ENCODE results near the gene PPOX. TPM values are rescaled to one million over a fixed set of nuclear protein-coding genes. Genes with fewer than 3 reads are reported as not detected.

PPOX gene
- total RNA-seq, 2 experiments from 2014 or later = 33.6 to 40.7 TPM

- H3K4me3 Mint-ChIP-seq = no peak overlapping the region
- no peaks in the 10 kb centered on the region for H3K9me3 Mint-ChIP-seq
- H3K27me3 Mint-ChIP-seq = no peaks in the 10 kb centered on the region
- ChIA-PET CTCF (interaction anchor here (0.6 to 1.5 kb wide), 6 partner anchors 12 to 34 kb away, joined by 3 to 7 read pairs (median 4); partner anchors contain the start of gene PPOX), POLR2A (interaction anchor here (0.9 kb wide), 1 partner anchor 22 kb away, joined by 3 read pairs; the partner anchor contains the start of gene UFC1)
- H3K36me3 Mint-ChIP-seq (ENCODE audit: low read depth) = peaks cover 38% of the 10 kb centered on the region
- no peak overlapping the region for H3K27ac Mint-ChIP-seq
- DNase-seq = no peak
- H3K4me1 Mint-ChIP-seq = peaks cover 53% of the 10 kb centered on the region
Measured at GRCh38 chr1:161131523-161132409, 34.5 kb upstream of the PPOX start.

- ChIA-PET POLR2A (interaction anchor here (0.6 kb wide), 1 partner anchor 17 kb away, joined by 3 read pairs; no protein-coding TSS in a partner anchor), CTCF (interaction anchor here (0.6 to 1.7 kb wide), 12 partner anchors 11 to 93 kb away, joined by 3 to 7 read pairs (median 5); partner anchors contain the start of genes NIT1, PFDN2, PPOX and TOMM40L)
- Mint-ChIP-seq H3K4me3 (no peak within 1 kb of the TSS), H3K36me3 (ENCODE audit: low read depth) (peaks cover 32% of the 10 kb centered on the region), H3K27ac (no peak within 1 kb of the TSS), H3K9me3 (no peaks in the 10 kb centered on the region), H3K27me3 (no peaks in the 10 kb centered on the region), H3K4me1 (peaks cover 49% of the 10 kb centered on the region)
- peak; percentile 93 for DNase-seq
Measured at GRCh38 chr1:161132410-161133219, 33.6 kb upstream of the PPOX start, which contains the start of gene DEDD. TSS of gene DEDD (minus strand) at chr1:161132667. CDS start at chr1:161124462, 8,205 bp downstream.

- CTCF ChIA-PET = interaction anchor here (0.6 to 1.7 kb wide), 13 partner anchors 12 to 92 kb away, joined by 3 to 7 read pairs (median 5); partner anchors contain the start of genes NIT1, PFDN2, PPOX and TOMM40L
- POLR2A ChIA-PET = interaction anchor here (0.6 kb wide), 1 partner anchor 16 kb away, joined by 3 read pairs; no protein-coding TSS in a partner anchor
- no peak overlapping the region for H3K4me3 Mint-ChIP-seq
- H3K27ac Mint-ChIP-seq = no peak overlapping the region
- no peaks in the 10 kb centered on the region for H3K9me3 Mint-ChIP-seq
- H3K4me1 Mint-ChIP-seq = peaks cover 43% of the 10 kb centered on the region
- H3K36me3 Mint-ChIP-seq (ENCODE audit: low read depth) = peaks cover 28% of the 10 kb centered on the region
- no peaks in the 10 kb centered on the region for H3K27me3 Mint-ChIP-seq
- no peak for DNase-seq
Measured at GRCh38 chr1:161133220-161133740, 32.9 kb upstream of the PPOX start.

- Mint-ChIP-seq H3K9me3 (no peaks in the 10 kb centered on the region), H3K36me3 (ENCODE audit: low read depth) (peaks cover 4% of the 10 kb centered on the region), H3K4me3 (no peak overlapping the region), H3K4me1 (peaks cover 13% of the 10 kb centered on the region), H3K27me3 (no peaks in the 10 kb centered on the region), H3K27ac (no peak overlapping the region)
- POLR2A ChIA-PET = no interaction called here
- CTCF ChIA-PET = interaction anchor here (0.6 to 1.3 kb wide), 7 partner anchors 9 to 147 kb away, joined by 3 to 6 read pairs (median 4); partner anchors contain the start of genes ARHGAP30 and PPOX
- no peak for DNase-seq
Measured at GRCh38 chr1:161137881-161138280, 28.3 kb upstream of the PPOX start.

GRCh38 chr1:161138431-161138830 is 27.8 kb upstream of the PPOX start:
- Mint-ChIP-seq H3K4me3 (no peak overlapping the region), H3K36me3 (ENCODE audit: low read depth) (peaks cover 4% of the 10 kb centered on the region), H3K27ac (peak overlapping the region; percentile 58), H3K27me3 (no peaks in the 10 kb centered on the region), H3K4me1 (peaks cover 13% of the 10 kb centered on the region), H3K9me3 (no peaks in the 10 kb centered on the region)
- DNase-seq = no peak
- ChIA-PET POLR2A (interaction anchor here (0.6 kb wide), 1 partner anchor 68 kb away, joined by 5 read pairs; no protein-coding TSS in a partner anchor), CTCF (interaction anchor here (0.7 to 1.3 kb wide), 6 partner anchors 9 to 69 kb away, joined by 3 to 6 read pairs (median 4); partner anchors contain the start of genes ARHGAP30 and PPOX)

GRCh38 chr1:161139766-161140165 is 26.5 kb upstream of the PPOX start:
- H3K27ac Mint-ChIP-seq = peak overlapping the region; percentile 13
- CTCF ChIA-PET = interaction anchor here (0.6 to 0.9 kb wide), 4 partner anchors 8 to 372 kb away, joined by 3 to 5 read pairs (median 4); no protein-coding TSS in a partner anchor
- DNase-seq = peak; percentile 58
- no peaks in the 10 kb centered on the region for H3K27me3 Mint-ChIP-seq
- H3K36me3 Mint-ChIP-seq (ENCODE audit: low read depth) = peaks cover 4% of the 10 kb centered on the region
- H3K9me3 Mint-ChIP-seq = no peaks in the 10 kb centered on the region
- H3K4me3 Mint-ChIP-seq = no peak overlapping the region
- POLR2A ChIA-PET = no interaction called here
- H3K4me1 Mint-ChIP-seq = peaks cover 13% of the 10 kb centered on the region

GRCh38 chr1:161140755-161141400 is 25.3 kb upstream of the PPOX start:
- no peak overlapping the region for H3K27ac Mint-ChIP-seq
- ChIA-PET POLR2A (interaction anchor here (0.7 kb wide), 1 partner anchor 14 kb away, joined by 3 read pairs; no protein-coding TSS in a partner anchor), CTCF (interaction anchor here (0.9 to 1.3 kb wide), 6 partner anchors 12 to 306 kb away, joined by 3 to 4 read pairs (median 3); no protein-coding TSS in a partner anchor)
- H3K4me3 Mint-ChIP-seq = no peak overlapping the region
- peaks cover 8% of the 10 kb centered on the region for H3K4me1 Mint-ChIP-seq
- no peak for DNase-seq
- H3K9me3 Mint-ChIP-seq = no peaks in the 10 kb centered on the region
- no peaks in the 10 kb centered on the region for H3K27me3 Mint-ChIP-seq
- peaks cover 2% of the 10 kb centered on the region for H3K36me3 Mint-ChIP-seq (ENCODE audit: low read depth)

GRCh38 chr1:161145832-161146231 is 20.4 kb upstream of the PPOX start:
- ChIA-PET CTCF (interaction anchor here (0.6 to 1.5 kb wide), 3 partner anchors 12 to 48 kb away, joined by 3 to 5 read pairs (median 4); partner anchors contain the start of gene KLHDC9), POLR2A (no interaction called here)
- H3K36me3 Mint-ChIP-seq (ENCODE audit: low read depth) = no peaks in the 10 kb centered on the region
- H3K27ac Mint-ChIP-seq = no peak overlapping the region
- H3K27me3 Mint-ChIP-seq = no peaks in the 10 kb centered on the region
- H3K9me3 Mint-ChIP-seq = no peaks in the 10 kb centered on the region
- no peaks in the 10 kb centered on the region for H3K4me1 Mint-ChIP-seq
- DNase-seq = no peak
- H3K4me3 Mint-ChIP-seq = no peak overlapping the region

GRCh38 chr1:161153176-161153575 is 13.1 kb upstream of the PPOX start:
- H3K4me3 Mint-ChIP-seq = peak overlapping the region; percentile 90
- CTCF ChIA-PET = interaction anchor here (0.7 to 3.1 kb wide), 4 partner anchors 12 to 24 kb away, joined by 3 to 17 read pairs (median 8); partner anchors contain the start of genes B4GALT3 and PPOX
- H3K9me3 Mint-ChIP-seq = no peaks in the 10 kb centered on the region
- POLR2A ChIA-PET = interaction anchor here (1.0 kb wide), 1 partner anchor 22 kb away, joined by 3 read pairs; no protein-coding TSS in a partner anchor
- H3K27me3 Mint-ChIP-seq = no peaks in the 10 kb centered on the region
- peak overlapping the region; percentile 100 for H3K27ac Mint-ChIP-seq
- H3K4me1 Mint-ChIP-seq = peaks cover 27% of the 10 kb centered on the region
- DNase-seq = no peak
- H3K36me3 Mint-ChIP-seq (ENCODE audit: low read depth) = peaks cover 22% of the 10 kb centered on the region

GRCh38 chr1:161153682-161154337 is 12.4 kb upstream of the PPOX start, which contains the start of gene UFC1:
TSS of gene UFC1 (plus strand) at chr1:161153978. CDS start at chr1:161153998, 20 bp downstream.
- H3K9me3 Mint-ChIP-seq = no peaks in the 10 kb centered on the region

GRCh38 chr1:161157867-161158266 is 8.4 kb upstream of the PPOX start:
- peak overlapping the region; percentile 91 for H3K4me3 Mint-ChIP-seq
- no peaks in the 10 kb centered on the region for H3K9me3 Mint-ChIP-seq
- H3K4me1 Mint-ChIP-seq = peaks cover 63% of the 10 kb centered on the region
- H3K36me3 Mint-ChIP-seq (ENCODE audit: low read depth) = peaks cover 50% of the 10 kb centered on the region
- no peak for DNase-seq
- no peaks in the 10 kb centered on the region for H3K27me3 Mint-ChIP-seq
- POLR2A ChIA-PET = no interaction called here
- CTCF ChIA-PET = interaction anchor here (0.6 to 2.2 kb wide), 10 partner anchors 8 to 200 kb away, joined by 3 to 14 read pairs (median 3); partner anchors contain the start of genes B4GALT3, DEDD and PPOX
- peak overlapping the region; percentile 92 for H3K27ac Mint-ChIP-seq

More at GRCh38 chr1:161153682-161154337, 12.4 kb upstream of the PPOX start, which contains the start of gene UFC1:
- peak; percentile 90 for DNase-seq
- H3K4me1 Mint-ChIP-seq = peaks cover 34% of the 10 kb centered on the region
- H3K4me3 Mint-ChIP-seq = peak within 1 kb of the TSS; percentile 90
- H3K36me3 Mint-ChIP-seq (ENCODE audit: low read depth) = peaks cover 27% of the 10 kb centered on the region
- peak within 1 kb of the TSS; percentile 100 for H3K27ac Mint-ChIP-seq
- ChIA-PET POLR2A (interaction anchor here (1.0 kb wide), 1 partner anchor 22 kb away, joined by 3 read pairs; no protein-coding TSS in a partner anchor), CTCF (interaction anchor here (0.6 to 3.1 kb wide), 5 partner anchors 12 to 36 kb away, joined by 3 to 17 read pairs (median 4); partner anchors contain the start of genes B4GALT3, NIT1, PFDN2 and PPOX)
- no peaks in the 10 kb centered on the region for H3K27me3 Mint-ChIP-seq
